ENCODE measurements around the gene FAAP20. TPM values are rescaled to one million over a fixed set of nuclear protein-coding genes. Genes with fewer than 3 reads are reported as not detected.

Gene FAAP20
- total and polyA plus RNA-seq, 2 donors (not counting 1 experiment from before 2014, with no cell fraction given) = 31.2 to 68.1 TPM

GRCh38 chr1:2206813-2207487 is 12.4 kb upstream of the FAAP20 start:
- H3K27ac Mint-ChIP-seq = no peak overlapping the region

More at GRCh38 chr1:2206813-2207487, 12.4 kb upstream of the FAAP20 start:
- Mint-ChIP-seq H3K4me3 (no peak overlapping the region), H3K4me1 (peaks cover 19% of the 10 kb centered on the region), H3K27me3 (no peaks in the 10 kb centered on the region), H3K9me3 (ENCODE audit: insufficient read depth) (no peaks in the 10 kb centered on the region)
- H3K4me2 ChIP-seq (replicated peaks; ENCODE audit: low read depth, low read length, poor library complexity, severe bottlenecking) = no peak overlapping the region
- peaks cover 0 to 3% (median 0%) of the 10 kb centered on the region in 3 donors for H3K9me3 ChIP-seq (ENCODE audit: control extremely low read depth in 1 of 3, control insufficient read depth in 2 of 3, insufficient read depth in 1 of 3, low read length in 2 of 3)
- 90% methylated on average over 14 of the region's 16 CpGs for WGBS (ENCODE audit: insufficient coverage)
- no peaks in the 10 kb centered on the region for H3K36me3 ChIP-seq (replicated peaks in 1 of 2; ENCODE audit: control extremely low read depth in 1 of 2, control insufficient read depth in 1 of 2, extremely low read depth in 1 of 2, insufficient read depth in 2 of 2, low read length in 1 of 2)
- DNase-seq = no peak
- H4K20me1 ChIP-seq (ENCODE audit: control insufficient read depth, insufficient read depth, low read length, poor library complexity, severe bottlenecking) = no peaks in the 10 kb centered on the region
- POLR2A ChIA-PET = interaction anchor here (0.7 kb wide), 4 partner anchors 107 to 528 kb away, joined by 4 to 10 read pairs (median 8); no protein-coding TSS in a partner anchor
- ATAC-seq (ENCODE audit: low read depth) = no peak
- H3K79me2 ChIP-seq (ENCODE audit: control insufficient read depth, insufficient read depth, low read length) = no peaks in the 10 kb centered on the region
- no peak for TF ChIP-seq CTCF (IDR thresholded peaks at IDR 0.05)
- H3K4me3 ChIP-seq (ENCODE audit: control extremely low read depth in 1 of 5, extremely low read depth in 1 of 5, insufficient read depth in 1 of 5, low read depth in 2 of 5, low read length in 4 of 5) = no peak overlapping the region
- H3K27me3 ChIP-seq (replicated peaks in 1 of 4; ENCODE audit: control extremely low read depth in 1 of 4, control insufficient read depth in 3 of 4, insufficient read depth in 4 of 4, low read length in 3 of 4) = peaks cover 0 to under 1% (median 0%) of the 10 kb centered on the region in 4 experiments
- CTCF ChIA-PET = interaction anchor here (0.7 to 1.0 kb wide), 3 partner anchors 12 to 175 kb away, joined by 3 read pairs; no protein-coding TSS in a partner anchor
- intact Hi-C loops (cut with micrococcal nuclease) = loop anchor here (5.0 kb wide), 1 partner anchor 75 kb away; no protein-coding TSS in a partner anchor
- H3K9ac ChIP-seq (ENCODE audit: low read length) = no peak overlapping the region
- H2AFZ ChIP-seq (ENCODE audit: insufficient read depth, low read depth, low read length, poor library complexity, severe bottlenecking) = no peak overlapping the region
- no peak overlapping the region for H3K27ac ChIP-seq (ENCODE audit: low read length in 2 of 2)
- peaks cover 19 to 29% of the 10 kb centered on the region in 2 donors for H3K4me1 ChIP-seq (ENCODE audit: control insufficient read depth in 2 of 2, insufficient read depth in 2 of 2, low read length in 2 of 2)

All from B cell (primary cell).